ENCODE data around the gene ACOT7.
"Not testable (repeated sequence)": the region's sequence is repeated elsewhere in the genome, so short reads cannot be mapped to it uniquely, and the experiment has no call there.

The ACOT7 gene

GRCh38 chr1:6423321-6423999 is 29.9 kb upstream of the ACOT7 start:
- DNase-seq, result no peak

DNA sequence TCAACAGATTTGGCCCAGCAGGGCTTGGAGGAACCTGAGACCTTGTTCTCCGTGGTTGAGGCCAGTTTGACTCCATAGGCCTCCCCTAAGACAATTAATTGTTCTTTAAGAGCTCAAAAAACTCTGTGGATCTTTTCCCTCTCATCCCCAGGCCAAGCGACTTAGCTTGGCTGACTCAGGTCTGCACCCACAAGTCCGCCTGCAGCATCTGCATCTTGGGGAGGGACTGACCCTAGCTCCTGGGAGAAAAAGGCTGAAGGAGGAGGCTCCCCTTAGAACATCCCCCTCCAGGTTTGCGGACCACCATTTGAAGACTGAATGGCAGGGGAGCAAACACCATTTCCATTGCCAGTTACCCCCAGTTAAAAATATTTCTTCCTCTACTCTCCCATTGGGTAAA is 27.7 kb upstream of the ACOT7 start:
- no peak for DNase-seq

DNA sequence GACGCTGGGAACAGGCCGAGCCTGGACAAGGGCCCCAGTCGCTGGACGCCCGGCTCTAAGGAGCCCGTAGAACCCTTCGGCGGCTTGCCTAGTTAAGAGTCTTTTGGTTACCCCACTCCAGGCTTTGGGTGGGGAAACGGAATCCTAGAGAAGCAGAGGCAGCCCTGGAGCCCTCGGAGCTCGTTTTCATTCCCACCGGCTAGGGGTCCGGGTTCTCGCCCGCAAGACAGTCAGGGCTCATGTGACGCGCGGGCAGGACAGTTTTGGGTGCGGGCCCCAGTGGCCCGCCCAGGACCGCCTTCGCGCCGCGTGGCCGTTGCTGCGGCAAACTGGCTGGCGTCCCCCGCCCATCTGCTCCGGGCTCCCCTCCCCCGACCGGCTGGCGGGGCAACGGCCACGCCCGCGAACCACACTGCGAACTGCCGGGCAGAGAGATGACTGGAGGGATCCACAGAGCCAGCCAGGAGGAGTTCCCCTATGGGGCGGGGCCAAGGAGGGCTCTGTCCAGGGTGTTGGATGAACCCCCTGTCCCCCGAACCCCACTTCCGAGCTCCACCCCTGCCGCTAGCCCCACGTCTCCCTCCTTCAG is 27.0 kb upstream of the ACOT7 start:
- DNase-seq, result no peak

- DNase-seq, result no peak
Measured at GRCh38 chr1:6419804-6420453, 26.4 kb upstream of the ACOT7 start, which contains the start of gene HES2. Gene HES2, minus strand, starts transcription at chr1:6419919. Its CDS starts 99 bp downstream, at chr1:6419820.

GRCh38 chr1:6419397-6419803 is 25.8 kb upstream of the ACOT7 start:
- DNase-seq, result no peak

GRCh38 chr1:6418668-6419396 is 25.3 kb upstream of the ACOT7 start:
- DNase-seq, result no peak

DNA sequence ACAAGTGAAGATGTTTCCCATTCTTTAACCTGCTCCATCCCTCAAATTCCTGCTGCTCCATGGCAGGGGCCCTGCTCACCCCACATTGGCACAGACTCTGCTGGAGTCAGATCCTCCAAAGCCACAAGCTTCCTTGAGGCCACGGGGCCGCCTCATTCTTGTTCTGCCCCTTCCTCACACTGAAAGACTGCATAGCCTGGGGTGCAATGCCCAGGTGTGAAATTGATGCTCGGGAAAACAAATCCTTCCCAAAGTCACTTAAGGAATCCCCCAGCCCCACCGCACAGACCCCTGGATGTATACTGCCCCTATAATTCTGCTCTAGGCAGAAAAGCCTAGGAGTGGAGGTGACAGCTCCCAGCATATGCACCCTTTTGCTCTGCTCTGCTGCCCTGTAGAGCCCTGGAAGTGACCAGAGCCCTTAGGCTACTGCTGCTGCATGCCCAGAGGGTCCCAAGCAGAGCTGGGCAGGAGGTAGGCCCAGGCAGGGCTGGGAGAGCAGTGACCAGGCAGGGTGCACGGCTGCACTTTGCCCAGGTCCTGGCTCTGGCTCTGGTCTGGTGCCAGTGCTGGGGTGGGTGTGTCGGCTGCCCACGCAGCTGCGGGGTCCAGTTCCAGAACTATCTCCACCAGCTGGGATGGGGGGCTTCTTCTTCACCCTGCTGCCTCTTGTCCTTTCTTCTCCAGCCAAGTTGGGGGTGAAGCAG is 24.5 kb upstream of the ACOT7 start:
- no peak for DNase-seq

DNA sequence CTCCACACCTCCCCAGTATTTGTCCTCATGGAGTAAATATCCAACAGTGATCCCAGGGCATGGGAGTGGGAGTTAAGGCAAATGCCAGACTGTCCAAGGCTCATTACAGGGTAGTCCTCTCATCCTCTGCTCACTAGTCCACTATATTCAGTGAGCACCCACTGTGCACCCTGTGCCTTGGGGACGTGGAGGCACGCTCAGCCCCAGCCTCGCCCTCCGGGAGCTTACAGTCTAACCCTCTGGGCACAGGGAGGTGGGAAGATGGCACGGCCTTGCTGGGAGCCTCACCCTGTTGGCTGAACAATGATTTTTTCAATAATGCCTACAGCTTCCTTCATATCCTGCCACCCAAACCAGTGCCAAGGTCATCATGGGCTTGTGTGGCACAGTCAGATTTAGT is 23.3 kb upstream of the ACOT7 start:
- DNase-seq, result no peak

DNA sequence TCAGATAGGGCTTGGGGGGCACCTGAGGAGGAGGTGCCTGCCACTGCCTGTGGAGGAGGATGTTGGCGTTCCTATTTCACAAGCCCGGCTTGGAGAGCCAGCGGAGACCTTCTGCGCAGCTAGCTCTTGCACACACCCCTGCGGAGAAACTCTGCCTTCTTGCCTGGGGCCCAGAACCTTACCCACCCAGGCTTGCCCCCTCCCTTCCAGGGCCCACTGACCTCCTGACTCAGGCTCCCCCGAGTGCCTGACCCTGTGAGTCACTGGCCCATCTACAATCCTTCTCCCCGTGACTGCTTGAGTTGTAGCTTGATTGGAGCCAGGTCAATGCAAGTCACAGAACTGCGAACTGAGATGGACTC is 22.7 kb upstream of the ACOT7 start:
- no peak for DNase-seq

DNA sequence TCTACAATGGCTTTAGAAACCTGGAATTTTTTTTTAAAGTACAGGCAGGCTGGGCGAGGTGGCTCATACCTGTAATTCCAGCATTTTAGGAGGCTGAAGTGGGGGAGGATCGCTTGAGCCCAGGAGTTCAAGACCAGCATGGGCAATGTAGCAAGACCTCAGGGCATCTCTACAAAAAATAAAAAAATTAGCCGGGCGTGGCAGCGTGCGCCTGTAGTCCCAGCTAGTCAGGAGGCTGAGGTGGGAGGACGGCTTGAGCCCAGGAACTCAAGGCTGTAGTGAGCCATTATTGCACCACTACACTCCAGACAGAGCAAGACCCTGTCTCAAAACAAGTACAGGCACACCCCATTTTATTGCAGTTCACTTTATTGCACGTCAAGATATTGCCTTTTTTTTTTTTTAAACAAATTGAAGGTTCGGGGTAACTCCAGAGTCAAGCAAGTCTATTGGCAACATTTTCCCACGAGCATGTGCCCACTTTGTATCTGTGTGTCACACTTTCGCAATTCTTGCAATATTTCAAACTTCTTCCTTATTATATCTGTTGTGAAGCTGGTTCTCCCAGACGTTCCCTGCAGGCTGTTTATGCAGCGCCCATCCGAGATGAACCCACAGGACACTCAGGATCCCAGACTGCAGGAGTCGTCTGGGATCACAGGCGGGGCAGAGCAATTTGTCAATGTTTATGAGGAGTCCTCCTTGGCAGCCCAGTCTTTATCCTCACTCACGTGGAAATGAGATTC is 21.5 kb upstream of the ACOT7 start:
- no peak for DNase-seq

- no peak for DNase-seq
Measured at GRCh38 chr1:6414443-6414844, 20.9 kb upstream of the ACOT7 start.

- no peak for DNase-seq
Measured at GRCh38 chr1:6412896-6413295, 19.3 kb upstream of the ACOT7 start.

DNA sequence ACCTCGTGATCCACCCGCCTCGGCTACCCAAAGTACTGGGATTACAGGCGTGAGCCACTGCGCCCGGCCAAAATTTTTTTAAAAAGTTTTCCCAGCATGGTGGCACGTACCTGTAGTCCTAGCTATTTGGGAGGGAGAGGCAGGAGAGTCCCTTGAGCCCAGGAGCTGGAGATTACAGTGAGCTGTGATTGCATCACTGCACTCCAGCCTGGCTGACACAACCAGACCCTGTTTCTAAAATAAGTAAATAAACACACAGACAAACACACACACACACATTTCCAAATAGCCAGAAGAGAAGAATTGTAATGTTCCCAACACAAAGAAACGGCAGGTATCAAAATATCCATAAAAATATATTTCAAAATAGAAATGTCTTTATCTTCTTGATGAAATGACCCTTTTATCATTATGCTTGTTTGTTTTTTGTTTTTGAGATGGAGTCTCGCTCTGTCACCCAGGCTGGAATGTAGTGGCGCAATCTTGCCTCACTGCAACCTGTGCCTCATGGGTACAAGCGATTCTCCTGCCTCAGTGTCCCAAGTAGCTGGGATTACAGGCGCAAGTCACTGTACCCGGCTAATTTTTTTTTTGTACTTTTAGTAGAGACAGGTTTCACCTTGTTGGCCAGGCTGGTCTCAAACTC is 16.8 kb upstream of the ACOT7 start:
- DNase-seq, result no peak

- DNase-seq, result no peak
Measured at GRCh38 chr1:6409733-6410132, 16.2 kb upstream of the ACOT7 start.

DNA sequence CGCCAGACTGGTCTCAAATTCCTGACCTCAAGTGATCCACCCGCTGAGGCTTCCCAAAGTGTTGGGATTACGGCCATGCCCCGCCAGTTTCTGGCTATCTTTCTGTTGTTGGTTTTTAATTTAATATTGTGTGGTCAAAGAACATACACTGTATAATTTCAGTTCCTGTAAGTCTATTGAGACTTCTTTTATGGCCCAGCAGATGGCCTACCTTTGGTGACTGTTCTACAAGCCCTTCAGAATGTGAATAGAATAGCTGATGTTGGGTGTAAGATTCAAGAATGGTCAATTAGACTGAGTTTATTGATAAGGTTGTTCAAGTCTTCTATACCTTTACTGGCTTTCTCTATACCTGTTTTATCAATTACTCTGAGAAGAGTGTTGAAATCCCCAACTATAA is 15.5 kb upstream of the ACOT7 start:
- no peak for DNase-seq

GRCh38 chr1:6408023-6408422 is 14.5 kb upstream of the ACOT7 start:
- no peak for DNase-seq

- DNase-seq, result peak; percentile 44
Measured at GRCh38 chr1:6401673-6402072, 8.1 kb upstream of the ACOT7 start.

DNA sequence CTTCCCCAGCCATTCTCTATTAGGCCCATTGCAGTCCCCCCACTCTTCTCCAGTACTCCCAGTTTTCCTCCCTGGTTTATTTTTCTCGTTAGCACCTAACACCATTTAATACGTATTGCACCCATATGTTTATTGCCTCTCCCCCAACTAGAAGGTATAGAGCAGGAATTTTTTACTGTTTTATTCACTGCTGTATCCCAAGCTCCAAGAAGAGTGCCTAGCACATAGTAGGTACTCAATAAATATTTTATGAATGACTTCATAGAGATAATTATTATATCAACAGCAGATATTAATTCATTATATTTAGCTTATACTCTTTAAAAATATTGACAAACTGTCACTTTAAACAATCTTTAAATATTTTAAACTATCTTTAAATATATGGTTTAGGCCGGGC is 5.7 kb upstream of the ACOT7 start:
- no peak for DNase-seq

- no peak for DNase-seq
Measured at GRCh38 chr1:6397844-6398441, 4.4 kb upstream of the ACOT7 start.

- DNase-seq, result no peak
Measured at GRCh38 chr1:6396998-6397397, 3.4 kb upstream of the ACOT7 start.

DNA sequence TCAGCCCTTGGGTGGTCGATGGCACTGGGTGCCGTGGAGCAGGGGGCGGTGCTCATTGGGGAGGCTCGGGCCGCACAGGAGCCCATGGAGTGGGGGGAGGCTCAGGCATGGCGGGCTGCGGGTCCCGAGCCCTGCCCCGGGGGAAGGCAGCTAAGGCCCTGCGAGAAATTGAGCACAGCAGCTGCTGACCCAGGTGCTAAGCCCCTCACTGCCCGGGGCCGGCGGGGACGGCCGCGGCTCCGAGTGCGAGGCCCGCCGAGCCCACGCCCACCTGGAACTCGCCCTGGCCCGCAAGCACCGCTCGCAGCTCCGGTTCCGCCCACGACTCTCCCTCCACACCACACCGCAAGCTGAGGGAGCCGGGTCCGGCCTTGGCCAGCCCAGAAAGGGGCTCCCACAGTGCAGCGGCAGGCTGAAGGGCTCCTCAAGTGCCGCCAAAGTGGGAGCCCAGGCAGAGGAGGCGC is 2.2 kb upstream of the ACOT7 start:
- DNase-seq, result not testable (repeated sequence)
